Measurements from ENCODE around the gene EGFR. TPM values are rescaled to one million over a fixed set of nuclear protein-coding genes. Genes with fewer than 3 reads are reported as not detected.
A peak's percentile ranks its signal among the peaks of the same experiment; 100 is the strongest.

The EGFR gene
- total and polyA plus RNA-seq, 11 donors: 2.3 to 29.6 (median 7.0) TPM

GRCh38 chr7:55120074-55120473, 101.3 kb downstream of the EGFR start:
- Histone ChIP-seq H3K4me1 (peaks cover 0 to 32% (median 18%) of the 10 kb centered on the region in 12 donors), H3K9me3 (no peaks in the 10 kb centered on the region), H3K27ac (peak overlapping the region in 10 of 12 donors; percentile 15 to 76 (median 58)), H3K36me3 (no peaks in the 10 kb centered on the region), H3K27me3 (no peaks in the 10 kb centered on the region), H3K4me3 (no peak overlapping the region)
- TF ChIP-seq CTCF (IDR thresholded peaks at IDR 0.05): no peak
- no peak for TF ChIP-seq POLR2A (IDR thresholded peaks at IDR 0.05)
- ATAC-seq: peak in 2 of 4 donors; percentile 21 to 35
- WGBS, 4 donors: 84 to 89% (median 85%) methylated on average over 7 of the region's 7 CpGs
- DNase-seq: peak in 1 of 5 donors; percentile 30
- intact Hi-C loops (cut with DNase I): loop anchor here in 2 of 10 donors (10.0 kb wide), 1 partner anchor 135 kb away; no protein-coding TSS in a partner anchor

- H3K9me3 ChIP-seq: no peaks in the 10 kb centered on the region
- no peak overlapping the region for H3K4me3 ChIP-seq
- DNase-seq: peak in 2 of 5 donors; percentile 68 to 86
- ATAC-seq: peak; percentile 82 to 90 (median 86)
- WGBS, 4 donors: 35 to 45% (median 37%) methylated on average over 7 of the region's 7 CpGs
- no peaks in the 10 kb centered on the region for H3K27me3 ChIP-seq
- peak overlapping the region in 11 of 12 donors; percentile 19 to 76 (median 56) for H3K27ac ChIP-seq
- TF ChIP-seq POLR2A (IDR thresholded peaks at IDR 0.05): no peak
- TF ChIP-seq CTCF (IDR thresholded peaks at IDR 0.05): no peak
- H3K4me1 ChIP-seq: peaks cover 0 to 37% (median 19%) of the 10 kb centered on the region in 12 donors
- intact Hi-C loops (cut with DNase I): loop anchor here in 2 of 10 donors (10.0 kb wide), 1 partner anchor 134 kb away; no protein-coding TSS in a partner anchor
- H3K36me3 ChIP-seq: no peaks in the 10 kb centered on the region
These were observed 101.8 kb downstream of the EGFR start for GRCh38 chr7:55120501-55121198.

DNA sequence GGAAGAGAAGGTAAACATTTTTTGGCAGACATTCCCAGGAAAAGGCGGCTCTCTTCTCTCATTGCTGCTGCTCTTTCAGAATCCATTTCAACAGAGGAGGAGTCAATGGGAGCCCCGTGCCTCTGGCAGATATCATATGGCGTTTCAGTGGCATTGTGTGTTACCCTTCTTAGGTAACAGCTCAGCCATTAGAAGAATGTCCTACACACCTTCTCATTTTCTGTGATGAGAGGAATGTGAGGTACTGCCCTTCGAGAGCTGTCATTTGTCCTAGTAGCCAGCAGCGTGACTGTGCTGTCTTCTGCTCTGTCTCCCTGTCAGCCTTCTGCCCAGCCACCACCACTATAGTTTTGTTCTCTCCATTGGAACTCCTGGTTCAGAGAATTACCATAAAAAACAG, 102.4 kb downstream of the EGFR start:
- Histone ChIP-seq H3K9me3 (no peaks in the 10 kb centered on the region), H3K4me1 (peaks cover 0 to 42% (median 21%) of the 10 kb centered on the region in 12 donors), H3K36me3 (no peaks in the 10 kb centered on the region), H3K4me3 (no peak overlapping the region), H3K27ac (peak overlapping the region in 11 of 12 donors; percentile 19 to 76 (median 56)), H3K27me3 (no peaks in the 10 kb centered on the region)
- intact Hi-C loops (cut with DNase I): loop anchor here in 2 of 10 donors (10.0 kb wide), 1 partner anchor 134 kb away; no protein-coding TSS in a partner anchor
- 49 to 75% (median 52%) methylated on average over 5 of the region's 5 CpGs for WGBS, 4 donors
- TF ChIP-seq CTCF (IDR thresholded peaks at IDR 0.05): no peak
- TF ChIP-seq POLR2A (IDR thresholded peaks at IDR 0.05): no peak
- peak in 2 of 4 donors; percentile 5 to 7 for ATAC-seq
- DNase-seq: no peak

GRCh38 chr7:55122263-55122662, 103.4 kb downstream of the EGFR start:
- no peak for TF ChIP-seq CTCF (IDR thresholded peaks at IDR 0.05)
- Histone ChIP-seq H3K9me3 (no peaks in the 10 kb centered on the region), H3K27ac (peak overlapping the region in 7 of 12 donors; percentile 50 to 76 (median 60)), H3K4me1 (peaks cover 0 to 53% (median 23%) of the 10 kb centered on the region in 12 donors), H3K36me3 (no peaks in the 10 kb centered on the region), H3K27me3 (no peaks in the 10 kb centered on the region), H3K4me3 (no peak overlapping the region)
- intact Hi-C loops (cut with DNase I): loop anchor here in 2 of 10 donors (10.0 kb wide), 1 partner anchor 133 kb away; no protein-coding TSS in a partner anchor
- no peak for DNase-seq
- WGBS, 4 donors: 82 to 91% (median 83%) methylated on average over 7 of the region's 7 CpGs
- ATAC-seq: no peak

Data from heart left ventricle (tissue), 16 donors.